ENCODE measurements around the gene ATG13. TPM values are rescaled to one million over a fixed set of nuclear protein-coding genes. Genes with fewer than 3 reads are reported as not detected.

ATG13 gene
- total and polyA plus RNA-seq, 10 donors = 14.9 to 111 (median 81.9) TPM

GRCh38 chr11:46682773-46683752, 65.7 kb downstream of the ATG13 start:
- Histone ChIP-seq H3K4me1 (peaks cover 8 to 71% (median 32%) of the 10 kb centered on the region in 6 donors), H3K4me3 (no peak overlapping the region), H3K27ac (peak overlapping the region in 5 of 8 donors; percentile 48 to 78 (median 50)), H3K27me3 (replicated peaks in 1 of 7) (no peaks in the 10 kb centered on the region), H3K9me3 (no peaks in the 10 kb centered on the region), H3K36me3 (peaks cover 8 to 100% (median 81%) of the 10 kb centered on the region in 6 donors)
- WGBS, 5 donors = 89 to 95% (median 93%) methylated on average over 9 to 11 of the region's 11 CpGs
- TF ChIP-seq POLR2AphosphoS5 (IDR thresholded peaks at IDR 0.05) = no peak
- TF ChIP-seq CTCF (IDR thresholded peaks at IDR 0.05 in 8 of 11, conservative IDR thresholded peaks at IDR 0.05 in 3 of 11) = no peak
- no peak for TF ChIP-seq POLR2A (IDR thresholded peaks at IDR 0.05)
- DNase-seq = peak; percentile 39
- intact Hi-C loops (cut with DNase I; ENCODE audit: low total_unique reads) = no loop called here

- intact Hi-C loops (cut with DNase I; ENCODE audit: low total_unique reads) = no loop called here
- no peak for TF ChIP-seq CTCF (IDR thresholded peaks at IDR 0.05 in 8 of 11, conservative IDR thresholded peaks at IDR 0.05 in 3 of 11)
- Histone ChIP-seq H3K27ac (peak overlapping the region in 5 of 8 donors; percentile 45 to 78 (median 50)), H3K9me3 (no peaks in the 10 kb centered on the region), H3K36me3 (peaks cover 0 to 100% (median 76%) of the 10 kb centered on the region in 6 donors), H3K4me1 (peaks cover 5 to 68% (median 30%) of the 10 kb centered on the region in 6 donors), H3K27me3 (replicated peaks in 1 of 7) (no peaks in the 10 kb centered on the region), H3K4me3 (no peak overlapping the region)
- WGBS, 5 donors = 72 to 77% (median 74%) methylated on average over 3 of the region's 3 CpGs
- DNase-seq = no peak
Observed at GRCh38 chr11:46684367-46684766, 67.0 kb downstream of the ATG13 start.

- Histone ChIP-seq H3K4me3 (no peak overlapping the region), H3K4me1 (peaks cover 5 to 63% (median 29%) of the 10 kb centered on the region in 6 donors), H3K27ac (peak overlapping the region; percentile 32 to 81 (median 75)), H3K9me3 (no peaks in the 10 kb centered on the region), H3K27me3 (replicated peaks in 1 of 7) (no peaks in the 10 kb centered on the region), H3K36me3 (peaks cover 0 to 100% (median 69%) of the 10 kb centered on the region in 6 donors)
- TF ChIP-seq POLR2AphosphoS5 (IDR thresholded peaks at IDR 0.05) (peak; percentile 50 to 71 (median 60)), POLR2A (IDR thresholded peaks at IDR 0.05) (no peak)
- 54 to 76% (median 69%) methylated on average over 15 of the region's 15 CpGs for WGBS, 5 donors
- DNase-seq = no peak
- intact Hi-C loops (cut with DNase I; ENCODE audit: low total_unique reads) = no loop called here
Observed at GRCh38 chr11:46686886-46687795, 69.8 kb downstream of the ATG13 start.

GRCh38 chr11:46690702-46691101, 73.3 kb downstream of the ATG13 start:
- no peak for DNase-seq
- WGBS, 5 donors = 93 to 100% (median 96%) methylated on average over 1 of the region's 1 CpG

More at GRCh38 chr11:46690702-46691101, 73.3 kb downstream of the ATG13 start:
- H3K4me1 ChIP-seq = peaks cover 5 to 59% (median 25%) of the 10 kb centered on the region in 6 donors
- H3K36me3 ChIP-seq = peaks cover 11 to 100% (median 83%) of the 10 kb centered on the region in 6 donors
- no peak overlapping the region for H3K4me3 ChIP-seq
- intact Hi-C loops (cut with DNase I; ENCODE audit: low total_unique reads) = no loop called here
- no peaks in the 10 kb centered on the region for H3K9me3 ChIP-seq
- TF ChIP-seq CTCF (IDR thresholded peaks at IDR 0.05 in 8 of 11, conservative IDR thresholded peaks at IDR 0.05 in 3 of 11) = no peak
- TF ChIP-seq POLR2A (IDR thresholded peaks at IDR 0.05) = no peak
- TF ChIP-seq POLR2AphosphoS5 (IDR thresholded peaks at IDR 0.05) = no peak
- no peaks in the 10 kb centered on the region for H3K27me3 ChIP-seq (replicated peaks in 1 of 7)
- no peak overlapping the region for H3K27ac ChIP-seq

Data from spleen (tissue), 11 donors.